NAMALWA (cell line): Measurements from ENCODE around the gene DHX58.

Experiments
- DNase-seq: peaks from one replicate; pipeline ENCODE4 v3.0.0-alpha.2; 2015; ENCODE audit warnings: low spot score

The DHX58 gene

GRCh38 chr17:42129109-42129837, 16.8 kb upstream of the DHX58 start:
- DNase-seq = no peak

GRCh38 chr17:42127414-42127813, 14.9 kb upstream of the DHX58 start:
- no peak for DNase-seq

- DNase-seq = no peak
These were observed 14.3 kb upstream of the DHX58 start for GRCh38 chr17:42126836-42127235.

- no peak for DNase-seq
These were observed 13.1 kb upstream of the DHX58 start for GRCh38 chr17:42125565-42125964.

- no peak for DNase-seq
These were observed 11.7 kb upstream of the DHX58 start for GRCh38 chr17:42124256-42124655.

- no peak for DNase-seq
These were observed 10.1 kb upstream of the DHX58 start, which contains the start of gene HSPB9 for GRCh38 chr17:42122371-42123303. Gene HSPB9, plus strand, starts transcription at chr17:42122804. Its CDS starts 47 bp downstream, at chr17:42122851.

- DNase-seq = peak; percentile 82
These were observed 8.6 kb upstream of the DHX58 start, which contains the start of gene KAT2A for GRCh38 chr17:42120770-42121769. Gene KAT2A, minus strand, starts transcription at chr17:42121367. Its CDS starts 63 bp downstream, at chr17:42121304.

GRCh38 chr17:42120161-42120769, 7.8 kb upstream of the DHX58 start:
- no peak for DNase-seq

- no peak for DNase-seq
These were observed 6.8 kb upstream of the DHX58 start for GRCh38 chr17:42119301-42119700.

- DNase-seq = peak; percentile 85
These were observed 6.0 kb upstream of the DHX58 start for GRCh38 chr17:42118545-42118944.

- DNase-seq = no peak
These were observed 5.6 kb upstream of the DHX58 start for GRCh38 chr17:42118126-42118510.

- no peak for DNase-seq
These were observed 5.0 kb upstream of the DHX58 start for GRCh38 chr17:42117397-42118125.

GRCh38 chr17:42116705-42117396, 4.3 kb upstream of the DHX58 start:
- DNase-seq = peak; percentile 93

- DNase-seq = no peak
These were observed 1.6 kb upstream of the DHX58 start for GRCh38 chr17:42114118-42114517.

GRCh38 chr17:42113293-42114069, 967 bp upstream of the DHX58 start:
- no peak for DNase-seq

- no peak for DNase-seq
These were observed 503 bp downstream of the DHX58 start for GRCh38 chr17:42111871-42112551.

GRCh38 chr17:42111265-42111636, 1.3 kb downstream of the DHX58 start:
- no peak for DNase-seq
